Heart right ventricle (tissue), 16 donors: Measurements from ENCODE around the gene P2RY8. TPM values are rescaled to one million over a fixed set of nuclear protein-coding genes. Genes with fewer than 3 reads are reported as not detected.
"Not testable (repeated sequence)": the region's sequence is repeated elsewhere in the genome, so short reads cannot be mapped to it uniquely, and the experiment has no call there.

Source experiments
- ATAC-seq, 8 donors: fragments of 200-7000 bp; cut with Tn5 transposase; one replicate each; pipeline ENCODE4 v1.9.1; 2020; ENCODE audit warnings: mild to moderate bottlenecking in 8 of 8, moderate library complexity in 8 of 8, moderate number of reproducible peaks in 1 of 8
- DNase-seq, 2 donors: peaks; one replicate each; pipeline ENCODE4 v3.0.0-alpha.2; 2020
- H3K27ac ChIP-seq, 10 donors: fragments of 200-600 bp; sonication (generic) in 2 of 10; one replicate each; pipeline versions ENCODE4 v1.5.0 to v1.8.0; 2020 to 2022; ENCODE audit warnings: mild to moderate bottlenecking in 3 of 10
- H3K27me3 ChIP-seq, 7 donors: fragments of 200-600 bp; one replicate each; pipeline ENCODE4 v1.8.0; 2021 to 2022; ENCODE audit warnings: mild to moderate bottlenecking in 2 of 7
- H3K36me3 ChIP-seq, 9 donors: fragments of 200-600 bp; sonication (generic) in 1 of 9; one replicate each; pipeline versions ENCODE4 v1.5.0 to v1.8.0; 2020 to 2022; ENCODE audit warnings: mild to moderate bottlenecking in 2 of 9
- H3K4me1 ChIP-seq, 9 donors: fragments of 200-600 bp; sonication (generic) in 1 of 9; one replicate each; pipeline versions ENCODE4 v1.5.0 to v1.8.0; 2020 to 2022; ENCODE audit warnings: mild to moderate bottlenecking in 4 of 9
- H3K4me3 ChIP-seq, 10 donors: fragments of 200-600 bp; sonication (generic) in 2 of 10; one replicate each; pipeline versions ENCODE4 v1.5.0 to v1.8.0; 2020 to 2022; ENCODE audit warnings: mild to moderate bottlenecking in 7 of 10, moderate library complexity in 2 of 10
- H3K9me3 ChIP-seq, 11 donors: fragments of 200-600 bp in 10 of 11; sonication (generic) in 2 of 11; one replicate each; pipeline versions ENCODE4 v1.5.0 to v1.8.0; 2013 to 2022; ENCODE audit warnings: mild to moderate bottlenecking in 2 of 11, control low read depth in 1 of 11, moderate library complexity in 1 of 11
- CTCF ChIP-seq, 9 donors: fragments of 200-600 bp; sonication (generic) in 2 of 9; IDR thresholded peaks; one replicate each; pipeline versions ENCODE4 v1.5.0 to v1.8.0; 2021 to 2022; ENCODE audit warnings: antibody characterized with exemption in 9 of 9, mild to moderate bottlenecking in 5 of 9, moderate library complexity in 1 of 9
- WGBS, 2 donors: extraction: QIAGEN DNeasy Blood & Tissue Kit; methylation state at CpG; one replicate each; pipeline ENCODE4 v1.1.7; 2013; ENCODE audit warnings: inconsistent platforms in 1 of 2; 5-methylcytosine and 5-hydroxymethylcytosine counted together
- intact Hi-C, 10 donors: fragments of 100-400 bp; cut with DNase I; formaldehyde crosslinking; loops; one replicate each; pipeline versions ENCODE4 v1.11.1 to v1.14.2; 2022
- polyA plus RNA-seq, 2 donors: library from polyadenylated mRNA; stranded (reverse); fragments of 200-250 nt; gene quantifications; one replicate each; pipeline ENCODE4 v1.2.3, GENCODE V29; 2013
- total RNA-seq, 10 donors: library from RNA; stranded (reverse); fragmentation: NEBNext Ultra II Directional in 3 of 10; extraction: Animal tissue kit (Norgen Biotek cat#: 25700) in 3 of 10; gene quantifications; one replicate each; pipeline versions ENCODE4 v1.2.1 to v1.2.4, GENCODE V29; 2021 to 2023
- donor health status: Arrhythmogenic right ventricular cardiomyopathy.
- donor health status: ischemic (EF 13 %, LVEDD 7.1; RV severe dilation, severe dysfunction).
- donor health status: healthy with polysubstance abuse.
- donor health status: DM: no; HTN: yes; CAD: no.
- donor health status: DM: no; HTN: no; CAD: no.
- donor health status: ischemic (EF 25% LVEDD 6.9; RV normal size, moderate dysfunction).
- donor health status: ischemic (EF 25% LVEDD 5.7; RV mildly dilated, moderate dysfunction).
- donor health status: healthy.
- donor health status: DM: yes; HTN: yes; CAD: no.
- donor health status: Ischemic cardiomyopathy.
- donor health status: ischemic (EF 35%, LVEDD 5.7; RV mildly dilated, moderate dysfunction).
- donor health status: nonischemic (EF 11% LVEDD 7.7; RV severe dilation, severe dysfunction).
- donor health status: DM: yes; HTN: yes; CAD: no.
- donor health status: PGD.
- donor health status: ischemic (EF 29% LVEDD 5.4; RV normal size, mild dysfunction).
- donor health status: nonischemic (EF 23%, LVEDD 6.1; RV moderate dilation, normal function).

P2RY8 gene
- total and polyA plus RNA-seq, 12 donors, result 1.0 to 6.7 (median 4.0) TPM

DNA sequence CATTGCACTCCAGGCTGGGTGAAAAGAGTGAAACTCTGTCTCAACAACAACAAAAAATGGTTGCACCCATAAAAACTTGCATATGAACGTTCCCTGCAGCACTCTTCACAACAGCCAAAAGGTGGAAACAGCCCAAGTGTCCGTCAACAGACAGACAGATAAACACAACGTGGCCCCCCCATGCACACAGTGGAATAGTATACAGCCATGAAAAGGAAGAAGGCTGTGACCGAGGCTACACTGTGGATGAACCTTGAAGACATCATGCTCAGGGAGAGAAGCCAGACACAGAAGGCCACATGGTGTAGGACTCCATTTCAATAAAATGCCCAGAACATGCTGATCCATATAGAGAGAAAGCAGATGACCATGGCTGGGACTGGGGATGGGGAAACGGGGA lies 50.8 kb downstream of the P2RY8 start:
- H3K9me3 ChIP-seq, result peaks cover 0 to 4% (median 0%) of the 10 kb centered on the region in 11 donors
- ATAC-seq (peak in 2 of 8 donors; percentile 6 to 18), DNase-seq (no peak)
- intact Hi-C loops, result loop anchor here in 1 of 10 donors (2.0 kb wide), 1 partner anchor 23 kb away; no protein-coding TSS in a partner anchor
- 68 to 76% methylated on average over 5 of the region's 5 CpGs for WGBS, 2 donors
- peak overlapping the region; percentile 73 to 89 (median 83) for H3K27ac ChIP-seq
- no peaks in the 10 kb centered on the region for H3K36me3 ChIP-seq
- no peak for TF ChIP-seq CTCF (IDR thresholded peaks at IDR 0.05)
- H3K4me3 ChIP-seq, result peak overlapping the region in 1 of 10 donors; percentile 31
- H3K27me3 ChIP-seq, result peaks cover 0 to 23% (median 3%) of the 10 kb centered on the region in 7 donors
- peaks cover 0 to 43% (median 19%) of the 10 kb centered on the region in 9 donors for H3K4me1 ChIP-seq

DNA sequence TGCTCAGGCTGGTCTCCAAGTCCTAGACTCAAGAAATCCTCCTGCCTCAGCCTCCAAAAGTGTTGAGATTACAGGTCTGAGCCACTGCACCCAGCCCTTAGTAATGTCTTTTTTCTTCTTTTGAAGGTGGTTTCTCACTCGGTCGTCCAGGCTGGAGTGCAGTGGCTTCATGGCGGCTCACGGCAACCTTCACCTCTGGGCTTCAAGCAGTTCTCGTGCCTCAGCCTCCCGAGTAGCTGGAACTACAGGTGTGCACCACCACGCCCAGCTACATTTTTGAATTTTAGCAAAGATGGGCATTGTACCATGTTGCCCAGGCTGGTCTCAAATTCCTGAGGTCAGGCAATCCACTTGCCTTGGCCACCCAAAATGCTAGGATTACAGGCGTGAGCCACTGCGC lies 52.0 kb downstream of the P2RY8 start:
- peaks cover 0 to 8% (median 0%) of the 10 kb centered on the region in 11 donors for H3K9me3 ChIP-seq
- peaks cover 0 to 23% (median 3%) of the 10 kb centered on the region in 7 donors for H3K27me3 ChIP-seq
- H3K36me3 ChIP-seq, result no peaks in the 10 kb centered on the region
- H3K4me3 ChIP-seq, result no peak overlapping the region
- peak overlapping the region in 2 of 10 donors; percentile 36 to 52 for H3K27ac ChIP-seq
- peak in 1 of 2 donors; percentile 1 for DNase-seq
- ATAC-seq, result no peak
- intact Hi-C loops, result no loop called here
- 94 to 96% methylated on average over 9 of the region's 9 CpGs for WGBS, 2 donors
- TF ChIP-seq CTCF (IDR thresholded peaks at IDR 0.05), result no peak
- peaks cover 0 to 54% (median 22%) of the 10 kb centered on the region in 9 donors for H3K4me1 ChIP-seq

- TF ChIP-seq CTCF (IDR thresholded peaks at IDR 0.05), result no peak
- peaks cover 0 to 12% (median 2%) of the 10 kb centered on the region in 11 donors for H3K9me3 ChIP-seq
- DNase-seq (no peak), ATAC-seq (no peak)
- H3K27me3 ChIP-seq, result peaks cover 0 to 23% (median 3%) of the 10 kb centered on the region in 7 donors
- H3K27ac ChIP-seq, result peak overlapping the region in 3 of 10 donors; percentile 36 to 60 (median 44)
- intact Hi-C loops, result no loop called here
- peaks cover 0 to 58% (median 22%) of the 10 kb centered on the region in 9 donors for H3K4me1 ChIP-seq
- H3K4me3 ChIP-seq, result no peak overlapping the region
- H3K36me3 ChIP-seq, result no peaks in the 10 kb centered on the region
- 90 to 92% methylated on average over 4 to 5 of the region's 5 CpGs for WGBS, 2 donors
Observed at GRCh38 chrX:1484638-1485019, 52.4 kb downstream of the P2RY8 start.

- peak overlapping the region in 6 of 10 donors; percentile 34 to 60 (median 44) for H3K27ac ChIP-seq
- H3K4me3 ChIP-seq, result no peak overlapping the region
- intact Hi-C loops, result no loop called here
- H3K27me3 ChIP-seq, result peaks cover 0 to 23% (median 3%) of the 10 kb centered on the region in 7 donors
- peak in 1 of 2 donors; percentile 1 for DNase-seq
- H3K4me1 ChIP-seq, result peaks cover 0 to 58% (median 22%) of the 10 kb centered on the region in 9 donors
- TF ChIP-seq CTCF (IDR thresholded peaks at IDR 0.05), result no peak
- no peak for ATAC-seq
- H3K36me3 ChIP-seq, result no peaks in the 10 kb centered on the region
- WGBS, 2 donors, result 81% methylated on average over 15 of the region's 15 CpGs
- H3K9me3 ChIP-seq, result peaks cover 0 to 18% (median 3%) of the 10 kb centered on the region in 11 donors
Observed at GRCh38 chrX:1483843-1484637, 52.9 kb downstream of the P2RY8 start.

- peak overlapping the region; percentile 44 to 91 (median 69) for H3K27ac ChIP-seq
- WGBS, 2 donors, result no CpG with 5 or more reads among the region's 2 CpGs
- H3K4me3 ChIP-seq, ATAC-seq, H3K36me3 ChIP-seq, DNase-seq, intact Hi-C loops: not testable (repeated sequence)
- H3K4me1 ChIP-seq, result peaks cover 0 to 56% (median 13%) of the 10 kb centered on the region in 9 donors
- peaks cover 0 to 18% (median 3%) of the 10 kb centered on the region in 7 donors for H3K27me3 ChIP-seq
- peaks cover 0 to 24% (median 3%) of the 10 kb centered on the region in 11 donors for H3K9me3 ChIP-seq
Observed at GRCh38 chrX:1482530-1482928, 54.5 kb downstream of the P2RY8 start.
